Measurements from ENCODE around the gene APBA3.

APBA3 gene

DNA sequence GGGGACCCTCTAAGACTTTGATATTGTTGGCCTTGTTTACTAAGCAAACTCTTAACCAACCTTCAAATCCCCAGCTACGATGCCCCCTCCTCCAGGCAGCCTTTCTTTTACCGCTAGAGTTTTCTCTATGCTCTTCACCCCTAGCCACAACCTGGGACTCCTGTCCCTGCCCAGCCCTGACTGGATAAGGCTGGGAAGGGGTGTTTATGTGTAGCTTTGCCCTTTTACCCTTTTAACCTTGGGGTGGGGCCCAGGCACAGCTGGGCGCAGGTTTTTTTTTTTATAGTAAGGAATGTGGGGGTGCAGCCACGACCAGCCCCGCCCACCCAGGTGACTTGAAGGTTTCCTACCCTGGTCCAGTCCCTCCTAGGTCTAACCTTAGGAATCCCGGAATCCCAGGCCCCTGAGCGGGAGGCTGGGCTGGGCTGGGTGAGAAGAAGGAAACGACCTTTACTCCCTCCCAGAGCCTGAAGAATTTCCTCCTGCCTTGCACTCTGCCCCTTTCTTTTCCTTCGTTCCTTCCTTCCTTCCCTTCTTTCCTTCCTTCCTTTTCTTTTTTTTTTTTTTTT is 41.1 kb downstream of the APBA3 start:
- no peak for DNase-seq (ENCODE audit: low read depth in 2 of 2)

DNA sequence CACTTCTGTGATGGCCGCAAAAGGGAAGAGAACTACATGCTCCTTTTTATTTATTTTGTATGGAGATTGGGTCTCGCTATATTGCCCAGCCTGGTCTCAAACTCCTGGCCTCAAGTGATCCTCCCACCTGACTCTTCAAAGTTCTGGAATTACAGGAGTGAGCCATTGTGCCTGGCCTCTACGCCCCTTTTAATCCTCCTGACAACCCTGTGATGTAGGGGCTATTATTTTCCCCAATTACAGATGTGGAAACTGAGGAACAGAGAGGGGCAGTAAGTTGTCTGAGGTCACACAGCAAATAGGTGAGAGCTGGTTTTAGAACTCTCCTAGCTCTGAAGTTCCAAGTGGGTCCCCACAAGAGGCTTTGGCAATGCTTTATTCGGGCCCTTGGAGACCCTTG is 41.6 kb downstream of the APBA3 start:
- no peak for DNase-seq (ENCODE audit: low read depth in 2 of 2)

DNA sequence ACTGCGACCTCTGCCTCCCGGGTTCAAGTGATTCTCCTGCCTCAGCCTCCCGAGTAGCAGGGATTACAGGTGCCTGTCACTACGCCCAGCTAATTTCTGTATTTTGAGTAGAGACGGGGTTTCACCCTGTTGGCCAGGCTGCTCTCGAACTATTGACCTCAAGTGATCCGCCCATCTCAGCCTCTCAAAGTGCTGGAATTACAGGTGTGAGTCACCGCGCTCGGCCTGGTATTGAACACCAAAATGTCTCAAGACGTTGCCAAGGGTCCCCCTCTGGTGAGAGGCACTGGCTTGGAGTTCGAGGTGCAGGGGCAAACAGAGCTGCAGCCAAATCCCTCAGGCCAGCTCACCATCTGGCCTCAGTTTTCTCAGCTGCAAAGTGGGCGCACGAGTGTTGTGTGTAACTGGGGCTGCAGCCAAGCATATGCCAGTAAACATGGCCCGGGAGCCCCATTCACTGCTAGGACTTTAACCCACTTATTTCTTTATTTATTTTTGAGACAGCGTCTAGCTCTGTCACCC is 45.3 kb downstream of the APBA3 start:
- DNase-seq (ENCODE audit: low read depth in 2 of 2) = no peak

DNA sequence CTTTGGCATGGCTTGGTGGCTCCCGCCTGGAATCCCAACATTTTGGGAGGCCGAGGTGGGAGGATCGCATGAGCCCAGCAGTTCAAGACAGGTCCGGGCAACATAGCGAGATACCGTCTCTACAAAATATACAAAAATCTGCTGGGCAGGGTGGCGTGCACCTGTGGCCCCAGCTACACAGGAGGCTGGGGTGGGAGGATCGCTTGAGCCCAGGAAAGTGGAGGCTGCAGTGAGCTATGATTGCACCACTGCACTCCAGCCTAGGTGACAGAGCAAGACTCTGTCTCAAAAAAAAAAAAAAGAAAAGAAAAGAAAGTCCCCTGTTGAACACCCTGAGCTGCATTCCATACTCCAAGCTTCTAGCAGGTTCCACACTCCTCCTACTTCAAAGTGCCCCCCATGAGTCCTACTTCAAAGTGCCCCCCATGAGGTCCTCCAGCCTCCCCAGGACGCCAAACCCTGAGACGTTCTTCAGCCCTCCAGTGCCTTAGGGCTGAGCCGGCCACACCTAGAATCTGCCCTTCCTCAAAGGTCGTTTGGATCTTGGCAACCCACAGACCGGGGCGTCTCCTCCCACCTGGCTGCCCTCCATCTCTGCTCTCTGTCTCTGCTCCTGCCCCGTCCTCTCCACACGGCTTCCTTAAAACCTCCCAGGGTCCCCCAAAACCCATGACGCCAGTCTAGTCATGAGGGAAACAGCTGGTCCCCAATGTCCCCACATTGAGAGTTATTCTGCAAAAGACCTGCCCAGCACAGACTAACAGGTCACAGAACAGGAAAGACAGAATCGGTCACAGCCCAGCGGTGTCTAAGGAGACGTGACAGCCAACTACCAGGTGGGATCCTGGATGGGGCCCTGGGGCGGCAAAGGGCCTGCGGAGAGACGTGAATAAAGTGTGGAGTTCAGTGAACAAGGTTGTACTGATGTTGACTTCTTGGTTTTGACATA is 48.6 kb downstream of the APBA3 start:
- no peak for DNase-seq (ENCODE audit: low read depth in 2 of 2)

DNA sequence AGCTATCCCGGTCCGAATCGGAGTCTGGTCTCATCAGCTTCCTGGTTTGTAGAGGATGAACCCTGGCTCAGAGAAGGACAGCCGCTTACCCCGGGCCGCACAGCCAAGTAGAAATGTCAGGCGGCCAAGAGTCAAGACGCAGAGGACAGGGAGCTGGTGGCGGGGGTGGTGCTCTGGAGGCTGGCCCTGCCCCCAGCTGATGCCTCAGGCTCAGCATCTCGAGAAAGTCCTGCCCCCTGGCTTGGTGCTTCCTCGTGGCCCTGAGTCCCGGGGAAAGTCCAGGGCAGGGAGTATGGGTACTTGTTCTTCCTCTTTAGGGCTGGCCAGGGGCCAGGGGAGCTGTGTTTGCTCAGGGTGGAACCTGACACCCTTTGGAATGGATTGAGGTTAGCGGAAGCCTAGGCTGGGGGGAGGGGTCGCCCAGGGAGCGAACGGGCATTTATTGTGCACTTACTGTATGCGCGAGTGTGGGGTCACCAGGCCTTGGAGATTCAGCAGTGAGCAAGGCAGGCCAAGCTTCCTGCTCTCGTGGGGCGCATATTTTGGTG is 51.2 kb downstream of the APBA3 start:
- DNase-seq (ENCODE audit: low read depth in 2 of 2) = no peak

DNA sequence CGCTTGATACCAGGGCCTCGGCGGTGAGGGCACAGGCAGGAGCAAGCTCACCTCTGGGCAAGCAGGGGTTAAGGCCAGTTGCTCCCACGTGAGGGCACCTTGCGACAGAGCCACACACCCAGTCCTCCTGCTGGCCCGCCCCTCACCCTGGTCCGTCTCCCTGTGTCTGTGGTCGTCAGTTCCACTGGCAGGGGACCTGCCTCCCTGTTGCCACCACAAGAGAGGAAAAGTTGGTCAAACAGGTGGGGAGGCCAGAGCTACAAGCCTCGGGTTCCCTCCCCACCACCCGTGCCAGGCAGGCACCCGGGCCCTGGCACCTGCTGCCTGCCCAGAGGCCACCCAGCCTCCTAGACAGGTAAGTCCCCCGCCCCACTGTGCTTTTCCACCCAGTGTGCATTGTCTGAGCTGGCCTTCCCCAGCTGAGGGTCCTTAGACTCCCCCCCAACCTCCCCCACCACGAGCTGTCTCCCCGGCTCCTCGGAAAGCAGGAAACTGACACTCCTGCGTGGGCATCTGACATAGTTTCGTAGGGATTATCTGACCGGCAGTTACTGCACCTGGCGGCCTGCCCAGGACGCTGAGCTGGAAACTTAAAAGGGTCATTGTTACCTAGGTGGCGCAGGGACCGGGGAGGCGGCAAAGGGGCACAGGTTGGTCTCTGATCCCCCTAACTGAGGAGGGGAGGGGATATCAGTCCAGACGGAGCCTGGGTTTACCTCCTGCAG is 53.1 kb downstream of the APBA3 start, which contains the start of gene TJP3:
Gene TJP3 (plus strand): TSS at position 178 of the 725 bp plus-strand sequence. CDS start 20,049 bp downstream, outside the sequence.
- DNase-seq (ENCODE audit: low read depth in 2 of 2) = no peak

DNA sequence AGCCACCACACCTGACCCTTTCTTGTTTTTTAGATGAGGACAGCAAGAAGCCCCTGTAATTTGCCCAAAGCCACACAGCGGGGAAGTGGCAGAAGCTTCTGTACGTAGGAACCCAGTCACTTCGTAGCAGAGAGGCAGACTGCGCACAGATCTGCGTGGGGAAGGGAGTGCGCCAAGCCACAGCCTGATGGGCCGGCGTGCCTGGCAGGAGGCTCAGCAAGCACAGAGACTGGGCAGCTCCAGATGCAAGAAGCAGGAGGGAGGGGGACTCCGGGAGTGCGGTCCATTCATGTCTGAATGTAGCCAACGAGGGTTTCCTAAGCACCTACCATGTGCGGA is 53.7 kb downstream of the APBA3 start:
- no peak for DNase-seq (ENCODE audit: low read depth in 2 of 2)

DNA sequence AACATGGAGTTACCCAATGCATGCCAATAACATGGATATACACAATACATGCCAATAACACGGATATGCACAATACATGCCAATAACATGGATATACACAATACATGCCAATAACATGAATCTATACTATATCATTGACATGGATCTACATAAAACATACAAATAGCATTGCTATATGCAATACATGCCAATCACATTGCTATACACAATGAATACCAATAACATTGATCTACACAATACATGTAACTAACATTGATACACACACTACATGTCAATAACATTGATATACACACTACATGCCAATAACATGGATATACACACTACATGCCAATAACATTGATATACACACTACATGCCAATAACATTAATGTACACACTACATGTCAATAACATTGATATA is 60.3 kb downstream of the APBA3 start:
- DNase-seq (ENCODE audit: low read depth in 2 of 2) = no peak
